NB4 (cell line): ENCODE measurements around the gene SLC27A1.

Experiments used
- CTCF ChIP-seq: IDR thresholded peaks from one replicate; pipeline ENCODE4 v1.5.1; 2012; ENCODE audit warnings: low read depth, low read length
- POLR2A ChIP-seq: IDR thresholded peaks from 2 replicates; pipeline ENCODE4 v1.6.1; 2011; ENCODE audit warnings: mild to moderate bottlenecking; ENCODE audit not compliant: insufficient read length; ENCODE audit errors: extremely low read depth

GRCh38 chr19:17517898-17518297 is 47.6 kb downstream of the SLC27A1 start:
- TF ChIP-seq CTCF (no peak), POLR2A (no peak)
